IMR-90 (cell line): ENCODE measurements around the gene TXNDC11. TPM values are rescaled to one million over a fixed set of nuclear protein-coding genes. Genes with fewer than 3 reads are reported as not detected.

Experiments used
- ATAC-seq: fragments of 200-7000 bp; cut with Tn5 transposase; 2 replicates; pipeline ENCODE4 v1.9.1; 2020; ENCODE audit warnings: low read depth, mild to moderate bottlenecking, moderate library complexity
- BruUV-seq: library from RNA; stranded (reverse); fragments of 400-500 nt; replicated peaks from 2 replicates; lab custom pipeline; 2021; lab: Mats Ljungman, UMichigan
- CTCF ChIA-PET: fragments of 300-600 bp; formaldehyde crosslinking; extraction: SDS; loops from one replicate; lab custom pipeline; 2021; ENCODE audit warnings: antibody characterized with exemption; lab: Yijun Ruan, JAX
- POLR2A ChIA-PET: fragments of 300-600 bp; sonication (Branson Sonifier 250); formaldehyde crosslinking; loops from one replicate; lab custom pipeline; 2022; ENCODE audit warnings: antibody characterized with exemption; ENCODE audit not compliant: unreplicated experiment; lab: Charles Lee
- DNase-seq: peaks from one replicate; pipeline ENCODE4 v3.0.0; 2013
- H2AFZ ChIP-seq: replicated peaks from 2 replicates; pipeline ENCODE3; 2013; ENCODE audit warnings: low read length, mild to moderate bottlenecking; ENCODE audit not compliant: poor library complexity
- H2AK5ac ChIP-seq: 2 replicates; pipeline ENCODE4 v1.6.1; 2013; ENCODE audit warnings: low read depth, low read length, inconsistent platforms
- H2AK9ac ChIP-seq: replicated peaks from 2 replicates; pipeline ENCODE3; 2013; ENCODE audit warnings: mild to moderate bottlenecking, low read depth, low read length, moderate library complexity; ENCODE audit not compliant: poor library complexity
- H2BK120ac ChIP-seq: 2 replicates; pipeline ENCODE4 v1.6.1; 2013; ENCODE audit warnings: low read depth, low read length, inconsistent platforms
- H2BK15ac ChIP-seq: 3 replicates; pipeline ENCODE4 v1.6.1; 2013; ENCODE audit warnings: low read depth, low read length, inconsistent platforms
- H2BK20ac ChIP-seq: 2 replicates; pipeline ENCODE4 v1.6.1; 2013; ENCODE audit warnings: low read depth, mild to moderate bottlenecking, inconsistent platforms, low read length, moderate library complexity
- H2BK5ac ChIP-seq: 2 replicates; pipeline ENCODE4 v1.6.1; 2013; ENCODE audit warnings: mild to moderate bottlenecking, low read depth, low read length, inconsistent platforms; ENCODE audit not compliant: poor library complexity, severe bottlenecking
- H3K14ac ChIP-seq: replicated peaks from 2 replicates; pipeline ENCODE4 v1.6.1; 2013; ENCODE audit warnings: low read depth, low read length, inconsistent platforms
- H3K18ac ChIP-seq: 2 replicates; pipeline ENCODE4 v1.6.1; 2013; ENCODE audit warnings: low read depth, low read length, control low read depth
- H3K23ac ChIP-seq: 2 replicates; pipeline ENCODE4 v1.6.1; 2013; ENCODE audit warnings: low read depth, low read length, inconsistent platforms
- H3K27ac ChIP-seq: 2 replicates; pipeline ENCODE4 v1.5.1; 2013; ENCODE audit warnings: mild to moderate bottlenecking, control low read depth, low read length; ENCODE audit not compliant: insufficient read depth
- H3K27me3 ChIP-seq: 2 replicates; pipeline ENCODE4 v1.6.1; 2013; ENCODE audit warnings: low read length; ENCODE audit not compliant: control insufficient read depth, insufficient read depth
- H3K36me3 ChIP-seq: 2 replicates; pipeline ENCODE4 v1.6.1; 2013; ENCODE audit warnings: low read length, mixed read lengths; ENCODE audit not compliant: control insufficient read depth, insufficient read depth
- H3K4ac ChIP-seq: 2 replicates; pipeline ENCODE4 v1.6.1; 2013; ENCODE audit warnings: low read depth, low read length, inconsistent platforms
- H3K4me1 ChIP-seq: 2 replicates; pipeline ENCODE4 v1.6.1; 2013; ENCODE audit warnings: low read length, mixed read lengths; ENCODE audit not compliant: control insufficient read depth, insufficient read depth
- H3K4me2 ChIP-seq: 2 replicates; pipeline ENCODE4 v1.6.1; 2013; ENCODE audit warnings: low read depth, mild to moderate bottlenecking, control low read depth, low read length, moderate library complexity
- H3K4me3 ChIP-seq: 2 replicates; pipeline ENCODE4 v1.5.1; 2013; ENCODE audit warnings: low read depth, mild to moderate bottlenecking, control low read depth, low read length, moderate library complexity; ENCODE audit not compliant: insufficient read depth
- H3K56ac ChIP-seq: 2 replicates; pipeline ENCODE4 v1.6.1; 2013; ENCODE audit warnings: low read length, inconsistent platforms; ENCODE audit not compliant: insufficient read depth; ENCODE audit errors: extremely low read depth
- H3K79me1 ChIP-seq, 2 experiments: 2 replicates each; pipeline ENCODE4 v1.6.1; 2013; ENCODE audit warnings: low read length in 2 of 2, inconsistent platforms in 1 of 2, low read depth in 1 of 2
- H3K9ac ChIP-seq: 2 replicates; pipeline ENCODE4 v1.6.1; 2013; ENCODE audit warnings: low read depth, low read length, control low read depth
- H3K9me1 ChIP-seq: 2 replicates; pipeline ENCODE4 v1.6.1; 2013; ENCODE audit warnings: low read length, inconsistent platforms; ENCODE audit not compliant: insufficient read depth
- H3K9me3 ChIP-seq: 2 replicates; pipeline ENCODE4 v1.6.1; 2013; ENCODE audit warnings: low read length; ENCODE audit not compliant: control insufficient read depth, insufficient read depth
- H4K20me1 ChIP-seq: 2 replicates; pipeline ENCODE4 v1.6.1; 2013; ENCODE audit warnings: low read length, inconsistent platforms; ENCODE audit not compliant: insufficient read depth
- H4K5ac ChIP-seq: 2 replicates; pipeline ENCODE4 v1.6.1; 2013; ENCODE audit warnings: mild to moderate bottlenecking, low read depth, low read length, control low read depth
- H4K8ac ChIP-seq, 2 experiments: 2 replicates each; pipeline ENCODE4 v1.6.1; 2013; ENCODE audit warnings: low read depth in 2 of 2, low read length in 2 of 2, control low read depth in 1 of 2, inconsistent platforms in 1 of 2
- H4K91ac ChIP-seq: 2 replicates; pipeline ENCODE4 v1.6.1; 2013; ENCODE audit warnings: low read depth, low read length, inconsistent platforms; ENCODE audit not compliant: insufficient read depth
- BHLHE40 ChIP-seq: fragments of 150-350 bp; IDR thresholded peaks from 2 replicates; pipeline ENCODE4 v1.6.1; 2016; ENCODE audit warnings: mild to moderate bottlenecking, low read depth, low read length
- CEBPB ChIP-seq: IDR thresholded peaks from 2 replicates; pipeline ENCODE4 v1.6.1; 2012; ENCODE audit warnings: low read depth, low read length, improper control_type of control experiment
- CHD1 ChIP-seq: IDR thresholded peaks from 2 replicates; pipeline ENCODE4 v1.6.1; 2012; ENCODE audit warnings: low read depth, low read length, improper control_type of control experiment
- FOS ChIP-seq: fragments of 150-350 bp; IDR thresholded peaks from 2 replicates; pipeline ENCODE4 v1.6.1; 2016; ENCODE audit warnings: low read depth, low read length
- MXI1 ChIP-seq: IDR thresholded peaks from 2 replicates; pipeline ENCODE4 v1.6.1; 2012; ENCODE audit warnings: low read depth, mild to moderate bottlenecking, low read length, moderate library complexity, borderline replicate concordance
- NFE2L2 ChIP-seq: fragments of 150-350 bp; IDR thresholded peaks from 2 replicates; pipeline ENCODE4 v1.6.1; 2016; ENCODE audit warnings: low read depth, mild to moderate bottlenecking, low read length
- POLR2A ChIP-seq: IDR thresholded peaks from 2 replicates; pipeline ENCODE4 v1.6.1; 2012; ENCODE audit warnings: mild to moderate bottlenecking, low read depth, low read length
- RAD21 ChIP-seq: IDR thresholded peaks from 2 replicates; pipeline ENCODE4 v1.6.1; 2012; ENCODE audit warnings: low read length, improper control_type of control experiment
- RFX5 ChIP-seq: IDR thresholded peaks from 2 replicates; pipeline ENCODE4 v1.8.0; 2012; ENCODE audit warnings: low read depth, mild to moderate bottlenecking, low read length, moderate library complexity
- SMC3 ChIP-seq: fragments of 150-350 bp; IDR thresholded peaks from 2 replicates; pipeline ENCODE4 v1.6.1; 2016; ENCODE audit warnings: low read depth, mild to moderate bottlenecking, antibody characterized with exemption, low read length, moderate library complexity
- WGBS, 2 experiments: methylation state at CpG; one replicate each; pipeline versions ENCODE4 v1.1.5 to v1.1.7; 2013; ENCODE audit warnings: missing lambda C conversion rate in 2 of 2; ENCODE audit not compliant: insufficient read length in 1 of 2; ENCODE audit errors: extremely low coverage in 2 of 2; 5-methylcytosine and 5-hydroxymethylcytosine counted together
- dilution Hi-C: fragments of 300-500 bp; cut with HindIII; formaldehyde crosslinking; loops from one replicate; pipeline ENCODE4 v1.14.3; 2018; ENCODE audit warnings: low sequenced_read_pairs; ENCODE audit not compliant: unreplicated experiment
- in situ Hi-C: fragments of 300-500 bp; cut with MboI; formaldehyde crosslinking; loops from 3 replicates; pipeline ENCODE4 v1.14.3; 2019; ENCODE audit warnings: low sequenced_read_pairs, inconsistent platforms, mixed read lengths
- intact Hi-C: fragments of 100-400 bp; cut with micrococcal nuclease; formaldehyde crosslinking; loops from 2 replicates; pipeline ENCODE4 v1.10.0; 2022
- polyA plus RNA-seq, 3 experiments: library from polyadenylated mRNA; depleted of rRNA; stranded (reverse); fragments of >200 nt; gene quantifications; 2 replicates each; pipeline ENCODE4 v1.2.3, GENCODE V29; 2012; ENCODE audit warnings: low replicate concordance in 1 of 3
- total RNA-seq: library from RNA; depleted of rRNA; stranded (reverse); fragments of >200 nt; gene quantifications from 2 replicates; pipeline ENCODE4 v1.2.3, GENCODE V29; 2012
- TF ChIP-seq, protein P1 (sequence below): conservative IDR thresholded peaks from 2 replicates; pipeline ENCODE4 v1.5.1; 2012; ENCODE audit warnings: mild to moderate bottlenecking, low read depth, low read length, improper control_type of control experiment

TXNDC11 gene
- total and polyA plus RNA-seq, 2 of the 4 experiments (the other 2 are of a cell fraction): 25.3 to 42.9 TPM

DNA sequence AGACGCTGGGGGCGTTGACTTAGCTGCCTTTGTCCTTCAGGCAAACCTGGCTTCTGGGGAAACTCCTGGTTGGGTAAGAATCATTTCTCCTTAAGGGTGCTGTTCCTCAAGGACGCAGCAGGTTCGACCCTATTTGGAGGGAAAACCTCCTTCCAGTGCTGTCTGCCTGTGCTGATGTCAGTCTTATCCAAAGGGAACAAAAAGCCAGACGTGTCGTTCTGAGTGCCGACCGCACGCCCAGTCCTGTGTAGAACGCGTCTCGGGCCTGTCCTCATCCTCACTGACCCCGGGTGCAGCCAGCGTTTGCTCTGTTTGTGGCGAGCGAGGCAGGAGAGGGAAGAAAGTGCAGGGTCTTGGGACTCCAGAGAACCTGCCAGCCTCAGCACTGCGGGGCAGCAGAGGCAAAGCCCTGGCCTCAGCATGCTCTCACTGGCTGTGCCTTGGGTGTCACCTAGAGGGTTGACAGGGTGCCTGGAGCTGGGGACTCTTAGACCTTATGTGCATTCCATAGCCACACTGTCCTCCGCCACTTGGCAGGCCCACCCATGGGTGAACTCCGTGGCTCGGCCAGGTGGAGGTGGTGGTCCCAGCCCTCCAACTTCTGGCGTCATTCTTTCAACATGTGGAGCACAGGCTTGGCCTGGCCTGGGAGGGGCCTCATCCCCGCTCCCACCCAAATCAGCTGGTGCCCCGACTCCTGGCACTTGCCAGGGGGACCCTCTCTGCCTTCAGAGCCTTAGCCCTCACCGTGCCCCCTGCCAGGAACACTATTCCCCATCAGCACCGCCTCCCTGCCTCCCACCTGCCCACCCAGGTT is 68.4 kb downstream of the TXNDC11 start (continued):
- no peak for TF ChIP-seq NFE2L2

DNA sequence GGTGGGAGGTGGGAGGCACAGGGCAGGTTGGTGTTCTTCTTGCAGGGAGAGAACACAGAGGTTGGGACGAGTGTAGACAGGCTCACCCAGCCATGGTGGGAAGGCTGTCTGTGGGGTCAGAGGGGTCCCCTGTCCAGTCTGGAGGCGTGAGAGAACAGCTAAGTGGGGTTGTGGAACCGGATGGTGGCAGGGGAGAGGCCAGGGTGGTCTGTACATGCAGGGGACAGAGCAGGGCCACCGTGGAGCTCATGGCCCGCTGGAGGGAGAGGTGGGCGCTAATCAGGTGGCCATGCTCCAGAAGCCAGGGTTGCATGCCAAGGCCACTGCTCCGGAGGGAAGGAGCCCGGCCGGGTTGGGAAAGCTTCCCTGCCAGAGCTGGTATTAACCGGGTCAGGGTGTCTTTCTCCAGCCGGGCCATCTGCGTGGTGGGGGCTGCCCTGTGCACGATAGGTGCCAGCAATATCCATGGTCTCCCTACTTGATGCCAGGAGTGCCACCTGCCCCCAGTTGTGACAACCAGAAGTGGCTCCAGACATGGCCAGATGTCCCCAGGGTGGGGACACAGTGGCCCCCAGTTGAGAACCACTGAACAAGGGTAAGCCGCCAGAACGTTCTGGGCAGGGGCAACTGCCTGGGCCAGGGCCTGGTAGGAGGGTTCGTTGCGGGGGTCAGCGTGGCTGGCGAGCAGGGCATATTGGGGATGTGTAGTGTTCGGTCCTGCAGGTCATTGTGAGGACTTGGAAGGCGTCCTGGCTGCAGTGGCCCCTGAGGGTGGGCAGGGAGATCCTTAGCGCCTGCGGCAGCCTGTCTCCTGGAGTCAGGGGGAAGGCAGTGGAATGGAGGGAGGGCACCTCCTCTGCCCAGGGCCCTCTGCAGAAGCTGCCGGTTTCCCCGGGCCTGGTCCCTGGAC is 69.3 kb downstream of the TXNDC11 start:
- peaks cover 92% of the 10 kb centered on the region for H4K20me1 ChIP-seq
- POLR2A ChIA-PET: interaction anchor here (0.6 kb wide), 1 partner anchor 57 kb away, joined by 3 read pairs; no protein-coding TSS in a partner anchor
- CTCF ChIA-PET: no interaction called here
- H3K27ac ChIP-seq: no peak overlapping the region
- peaks cover 29% of the 10 kb centered on the region; the same call in 1 of the 2 replicates for H3K9me1 ChIP-seq
- H3K14ac ChIP-seq: no peak overlapping the region
- H4K91ac ChIP-seq: no peak overlapping the region
- H4K8ac ChIP-seq: no peak overlapping the region
- 87% methylated on average over 15 of the region's 25 CpGs; no CpG with 5 or more reads in 1 of the 2 experiments for WGBS, 2 experiments
- H3K27me3 ChIP-seq: no peaks in the 10 kb centered on the region
- BruUV-seq: no TSS peak
- in situ Hi-C loops (no loop called here), dilution Hi-C loops (no loop called here), intact Hi-C loops (no loop called here)
- H3K79me1 ChIP-seq: peaks cover 14 to 89% of the 10 kb centered on the region in 2 experiments
- no peak overlapping the region for H3K56ac ChIP-seq
- no peak overlapping the region for H4K5ac ChIP-seq
- H3K36me3 ChIP-seq: peaks cover 35% of the 10 kb centered on the region
- H3K4me3 ChIP-seq: no peak overlapping the region
- no peak overlapping the region for H2BK5ac ChIP-seq
- H2BK20ac ChIP-seq: no peak overlapping the region
- no peak overlapping the region for H3K9ac ChIP-seq
- H3K23ac ChIP-seq: no peak overlapping the region
- no peak overlapping the region for H3K4ac ChIP-seq
- no peak overlapping the region for H2BK15ac ChIP-seq
- no peak overlapping the region for H2AK5ac ChIP-seq
- no peak for DNase-seq
- TF ChIP-seq FOS: no peak
- TF ChIP-seq CEBPB: no peak
- TF ChIP-seq BHLHE40: no peak
- TF ChIP-seq CHD1: no peak
- TF ChIP-seq RAD21: no peak
- no peak for TF ChIP-seq SMC3
- TF ChIP-seq POLR2A: no peak
- no peak for TF ChIP-seq MXI1
- TF ChIP-seq, protein P1, sequence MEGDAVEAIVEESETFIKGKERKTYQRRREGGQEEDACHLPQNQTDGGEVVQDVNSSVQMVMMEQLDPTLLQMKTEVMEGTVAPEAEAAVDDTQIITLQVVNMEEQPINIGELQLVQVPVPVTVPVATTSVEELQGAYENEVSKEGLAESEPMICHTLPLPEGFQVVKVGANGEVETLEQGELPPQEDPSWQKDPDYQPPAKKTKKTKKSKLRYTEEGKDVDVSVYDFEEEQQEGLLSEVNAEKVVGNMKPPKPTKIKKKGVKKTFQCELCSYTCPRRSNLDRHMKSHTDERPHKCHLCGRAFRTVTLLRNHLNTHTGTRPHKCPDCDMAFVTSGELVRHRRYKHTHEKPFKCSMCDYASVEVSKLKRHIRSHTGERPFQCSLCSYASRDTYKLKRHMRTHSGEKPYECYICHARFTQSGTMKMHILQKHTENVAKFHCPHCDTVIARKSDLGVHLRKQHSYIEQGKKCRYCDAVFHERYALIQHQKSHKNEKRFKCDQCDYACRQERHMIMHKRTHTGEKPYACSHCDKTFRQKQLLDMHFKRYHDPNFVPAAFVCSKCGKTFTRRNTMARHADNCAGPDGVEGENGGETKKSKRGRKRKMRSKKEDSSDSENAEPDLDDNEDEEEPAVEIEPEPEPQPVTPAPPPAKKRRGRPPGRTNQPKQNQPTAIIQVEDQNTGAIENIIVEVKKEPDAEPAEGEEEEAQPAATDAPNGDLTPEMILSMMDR: no peak
- TF ChIP-seq RFX5: no peak
- no peak overlapping the region for H2AK9ac ChIP-seq
- peaks cover 22% of the 10 kb centered on the region for H3K4me1 ChIP-seq
- H2BK120ac ChIP-seq: no peak overlapping the region
- no peak overlapping the region for H3K4me2 ChIP-seq
- no peak overlapping the region for H2AFZ ChIP-seq
- no peak for ATAC-seq
- H3K9me3 ChIP-seq: no peaks in the 10 kb centered on the region
- H3K18ac ChIP-seq: no peak overlapping the region
